GM19397 (cell line): Measurements from ENCODE around the gene FSD1.

Experiments
- ATAC-seq: cut with Tn5 transposase; IDR thresholded peaks from one replicate; pipeline ENCODE4 v1.9.1; 2021; ENCODE audit warnings: mild to moderate bottlenecking, moderate library complexity; ENCODE audit not compliant: unreplicated experiment

The FSD1 gene

GRCh38 chr19:4361152-4362046, 57.0 kb downstream of the FSD1 start:
- no peak for ATAC-seq

GRCh38 chr19:4362101-4362828, 57.9 kb downstream of the FSD1 start:
- ATAC-seq: no peak

- no peak for ATAC-seq
These were observed 58.6 kb downstream of the FSD1 start for GRCh38 chr19:4362831-4363545.

- no peak for ATAC-seq
These were observed 59.3 kb downstream of the FSD1 start for GRCh38 chr19:4363571-4364304.

- ATAC-seq: no peak
These were observed 60.9 kb downstream of the FSD1 start for GRCh38 chr19:4365341-4365740.

- no peak for ATAC-seq
These were observed 61.6 kb downstream of the FSD1 start for GRCh38 chr19:4365791-4366665.

GRCh38 chr19:4366666-4367335, 62.4 kb downstream of the FSD1 start:
- ATAC-seq: no peak

- ATAC-seq: no peak
These were observed 62.9 kb downstream of the FSD1 start for GRCh38 chr19:4367336-4367723.

GRCh38 chr19:4367781-4368127, 63.4 kb downstream of the FSD1 start:
- ATAC-seq: no peak

GRCh38 chr19:4368128-4368820, 63.9 kb downstream of the FSD1 start:
- no peak for ATAC-seq

- ATAC-seq: peak; percentile 43
These were observed 64.9 kb downstream of the FSD1 start for GRCh38 chr19:4369109-4369887.

- ATAC-seq: peak; percentile 33
These were observed 65.5 kb downstream of the FSD1 start for GRCh38 chr19:4369888-4370260.

- no peak for ATAC-seq
These were observed 66.1 kb downstream of the FSD1 start for GRCh38 chr19:4370418-4371041.

- no peak for ATAC-seq
These were observed 67.1 kb downstream of the FSD1 start for GRCh38 chr19:4371247-4372164.

- ATAC-seq: no peak
These were observed 68.0 kb downstream of the FSD1 start for GRCh38 chr19:4372165-4373012.

- ATAC-seq: no peak
These were observed 68.6 kb downstream of the FSD1 start for GRCh38 chr19:4373013-4373367.
